HepG2 (cell line): ENCODE results near the gene PIM3. TPM values are rescaled to one million over a fixed set of nuclear protein-coding genes. Genes with fewer than 3 reads are reported as not detected.

Experiments
- CCDC6 ChIP-seq: sonication (generic); formaldehyde crosslinking; IDR thresholded peaks from 2 replicates; pipeline ENCODE4 v1.8.1; 2022; ENCODE audit warnings: mild to moderate bottlenecking, missing genetic modification reagents, moderate library complexity
- CHD2 ChIP-seq: IDR thresholded peaks from 2 replicates; pipeline ENCODE4 v1.6.1; 2011; ENCODE audit warnings: low read depth, low read length, improper control_type of control experiment
- FOSL2 ChIP-seq: sonication (generic); formaldehyde crosslinking; IDR thresholded peaks from 2 replicates; pipeline ENCODE4 v1.4.0; 2020; ENCODE audit warnings: missing genetic modification reagents
- HCFC1 ChIP-seq: fragments of 150-350 bp; IDR thresholded peaks from 2 replicates; pipeline ENCODE4 v1.6.1; 2014; ENCODE audit warnings: low read depth, low read length
- MAFK ChIP-seq, 2 experiments: IDR thresholded peaks in 1 of 2; conservative IDR thresholded peaks in 1 of 2; 2 replicates each; pipeline ENCODE4 v1.6.1; 2011; ENCODE audit warnings: improper control_type of control experiment in 2 of 2, low read length in 2 of 2
- NR3C1 ChIP-seq: sonication (generic); formaldehyde crosslinking; IDR thresholded peaks from 2 replicates; pipeline ENCODE4 v1.4.0; 2020; ENCODE audit warnings: missing genetic modification reagents
- NRL ChIP-seq: sonication (generic); formaldehyde crosslinking; IDR thresholded peaks from 2 replicates; pipeline ENCODE4 v1.5.0; 2020; ENCODE audit warnings: missing genetic modification reagents, mild to moderate bottlenecking, moderate library complexity, borderline replicate concordance
- SKI ChIP-seq: fragments of 450-650 bp; IDR thresholded peaks from one replicate; pipeline ENCODE4 v1.6.1; 2018; ENCODE audit warnings: mild to moderate bottlenecking; ENCODE audit not compliant: partially characterized antibody
- SP4 ChIP-seq: sonication (generic); formaldehyde crosslinking; IDR thresholded peaks from 2 replicates; pipeline ENCODE4 v1.8.1; 2023; ENCODE audit warnings: mild to moderate bottlenecking, missing genetic modification reagents
- TEAD3 ChIP-seq: optimal IDR thresholded peaks from 2 replicates; pipeline ENCODE3; 2016; ENCODE audit warnings: borderline replicate concordance
- TOE1 ChIP-seq: sonication (generic); formaldehyde crosslinking; IDR thresholded peaks from 2 replicates; pipeline ENCODE4 v1.4.0; 2020; ENCODE audit warnings: mild to moderate bottlenecking, missing genetic modification reagents
- ZNF383 ChIP-seq: sonication (generic); formaldehyde crosslinking; IDR thresholded peaks from 2 replicates; pipeline ENCODE4 v1.4.0; 2020; ENCODE audit warnings: missing genetic modification reagents, mild to moderate bottlenecking, borderline replicate concordance
- ZNF674 ChIP-seq: sonication (generic); formaldehyde crosslinking; IDR thresholded peaks from 2 replicates; pipeline ENCODE4 v1.5.0; 2020; ENCODE audit warnings: low read depth, mild to moderate bottlenecking, missing genetic modification reagents
- polyA plus RNA-seq, 8 experiments: library from polyadenylated mRNA; depleted of rRNA in 3 of 8; stranded (reverse) in 7 of 8; unstranded in 1 of 8; fragments of >200 nt; fragmentation: Illumina TruSeq in 4 of 8; extraction: Trizol in 4 of 8; gene quantifications; 2 replicates each; pipeline versions ENCODE4 v1.2.1 to v1.2.3, GENCODE V29; 2011 to 2016; ENCODE audit warnings: low read depth in 4 of 8, missing spikeins in 1 of 8, mixed read lengths in 1 of 8; ENCODE audit not compliant: insufficient read depth in 1 of 8
- total RNA-seq, 5 experiments: library from RNA; depleted of rRNA; stranded (reverse); fragments of >200 nt; fragmentation: Illumina TruSeq; extraction: Trizol; gene quantifications; 2 replicates each; pipeline ENCODE4 v1.2.3, GENCODE V29; 2016; ENCODE audit warnings: low read depth in 1 of 5
- TF ChIP-seq, protein P1 (sequence below): IDR thresholded peaks from 2 replicates; pipeline ENCODE4 v1.6.1; 2016; ENCODE audit warnings: low read depth, control low read depth
- TF ChIP-seq, protein P2 (sequence below): sonication (generic); formaldehyde crosslinking; IDR thresholded peaks from 2 replicates; pipeline ENCODE4 v1.4.0; 2020; ENCODE audit warnings: missing genetic modification reagents
- TF ChIP-seq, protein P3 (sequence below): sonication (generic); formaldehyde crosslinking; IDR thresholded peaks from 2 replicates; pipeline ENCODE4 v1.4.0; 2020; ENCODE audit warnings: mild to moderate bottlenecking, low read depth, missing genetic modification reagents
- TF ChIP-seq, protein P4 (sequence below): sonication (generic); formaldehyde crosslinking; IDR thresholded peaks from 2 replicates; pipeline ENCODE4 v1.5.1; 2020; ENCODE audit warnings: mild to moderate bottlenecking, missing genetic modification reagents
- TF ChIP-seq, protein P5 (sequence below): sonication (generic); formaldehyde crosslinking; IDR thresholded peaks from 2 replicates; pipeline ENCODE4 v1.5.1; 2020; ENCODE audit warnings: missing genetic modification reagents, mild to moderate bottlenecking, borderline replicate concordance

The PIM3 gene
- total and polyA plus RNA-seq, 2 of the 13 experiments (the other 11 are each of a cell fraction or from before 2014, with no cell fraction given), result 21.6 to 31.2 TPM

DNA sequence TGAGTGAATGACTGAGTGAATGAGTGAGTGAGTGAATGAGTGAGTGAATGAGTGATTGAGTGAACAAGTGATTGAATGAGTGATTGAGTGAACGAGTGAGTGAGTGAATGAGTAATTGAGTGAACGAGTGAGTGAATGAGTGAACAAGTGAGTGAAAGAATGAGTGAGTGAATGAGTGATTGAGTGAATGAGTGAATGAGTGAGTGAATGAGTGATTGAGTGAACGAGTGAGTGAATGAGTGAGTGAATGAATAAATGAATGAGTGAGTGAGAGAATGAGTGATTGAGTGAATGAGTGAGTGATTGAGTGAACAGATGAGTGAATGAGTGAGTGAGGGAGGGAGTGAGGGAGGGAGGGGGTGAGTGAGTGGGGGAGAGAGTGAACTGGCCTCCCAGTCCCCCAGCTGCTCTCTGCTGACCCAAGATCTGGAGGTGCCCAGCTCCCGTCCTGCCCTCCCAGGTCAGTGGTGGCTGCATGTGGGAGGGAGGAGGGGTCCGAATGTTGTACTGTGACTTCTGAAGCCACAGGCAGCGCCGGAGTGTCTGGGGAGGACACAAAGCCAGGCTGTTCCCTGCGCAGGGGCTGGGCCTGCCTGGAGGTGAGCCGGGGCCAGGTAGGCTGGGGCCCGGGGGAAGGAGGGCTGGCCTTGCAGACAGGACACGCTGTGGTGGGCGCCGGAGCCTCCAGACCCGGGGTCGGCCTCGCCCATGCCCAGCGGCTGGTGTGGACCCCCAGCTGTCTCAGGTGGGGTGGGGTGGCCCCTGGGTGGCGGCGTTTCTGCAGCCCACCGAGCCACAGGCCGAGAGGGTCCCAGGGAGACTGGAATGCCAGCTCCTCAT, 17.8 kb upstream of the PIM3 start (continued):
- TF ChIP-seq, protein P1, sequence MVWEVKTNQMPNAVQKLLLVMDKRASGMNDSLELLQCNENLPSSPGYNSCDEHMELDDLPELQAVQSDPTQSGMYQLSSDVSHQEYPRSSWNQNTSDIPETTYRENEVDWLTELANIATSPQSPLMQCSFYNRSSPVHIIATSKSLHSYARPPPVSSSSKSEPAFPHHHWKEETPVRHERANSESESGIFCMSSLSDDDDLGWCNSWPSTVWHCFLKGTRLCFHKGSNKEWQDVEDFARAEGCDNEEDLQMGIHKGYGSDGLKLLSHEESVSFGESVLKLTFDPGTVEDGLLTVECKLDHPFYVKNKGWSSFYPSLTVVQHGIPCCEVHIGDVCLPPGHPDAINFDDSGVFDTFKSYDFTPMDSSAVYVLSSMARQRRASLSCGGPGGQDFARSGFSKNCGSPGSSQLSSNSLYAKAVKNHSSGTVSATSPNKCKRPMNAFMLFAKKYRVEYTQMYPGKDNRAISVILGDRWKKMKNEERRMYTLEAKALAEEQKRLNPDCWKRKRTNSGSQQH (CRISPR knock-in tag), result no peak
- TF ChIP-seq ZNF674 (CRISPR knock-in tag), result no peak
- TF ChIP-seq TEAD3 (CRISPR knock-in tag), result peak; percentile 53
- TF ChIP-seq SP4, result no peak
- TF ChIP-seq FOSL2 (CRISPR knock-in tag), result peak; percentile 52; the same call in 1 of the 2 replicates
- TF ChIP-seq NR3C1, result no peak
- TF ChIP-seq, protein P2, sequence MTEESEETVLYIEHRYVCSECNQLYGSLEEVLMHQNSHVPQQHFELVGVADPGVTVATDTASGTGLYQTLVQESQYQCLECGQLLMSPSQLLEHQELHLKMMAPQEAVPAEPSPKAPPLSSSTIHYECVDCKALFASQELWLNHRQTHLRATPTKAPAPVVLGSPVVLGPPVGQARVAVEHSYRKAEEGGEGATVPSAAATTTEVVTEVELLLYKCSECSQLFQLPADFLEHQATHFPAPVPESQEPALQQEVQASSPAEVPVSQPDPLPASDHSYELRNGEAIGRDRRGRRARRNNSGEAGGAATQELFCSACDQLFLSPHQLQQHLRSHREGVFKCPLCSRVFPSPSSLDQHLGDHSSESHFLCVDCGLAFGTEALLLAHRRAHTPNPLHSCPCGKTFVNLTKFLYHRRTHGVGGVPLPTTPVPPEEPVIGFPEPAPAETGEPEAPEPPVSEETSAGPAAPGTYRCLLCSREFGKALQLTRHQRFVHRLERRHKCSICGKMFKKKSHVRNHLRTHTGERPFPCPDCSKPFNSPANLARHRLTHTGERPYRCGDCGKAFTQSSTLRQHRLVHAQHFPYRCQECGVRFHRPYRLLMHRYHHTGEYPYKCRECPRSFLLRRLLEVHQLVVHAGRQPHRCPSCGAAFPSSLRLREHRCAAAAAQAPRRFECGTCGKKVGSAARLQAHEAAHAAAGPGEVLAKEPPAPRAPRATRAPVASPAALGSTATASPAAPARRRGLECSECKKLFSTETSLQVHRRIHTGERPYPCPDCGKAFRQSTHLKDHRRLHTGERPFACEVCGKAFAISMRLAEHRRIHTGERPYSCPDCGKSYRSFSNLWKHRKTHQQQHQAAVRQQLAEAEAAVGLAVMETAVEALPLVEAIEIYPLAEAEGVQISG, result peak; percentile 46; the same call in 1 of the 2 replicates
- no peak for TF ChIP-seq CCDC6 (CRISPR knock-in tag)
- TF ChIP-seq, protein P3, sequence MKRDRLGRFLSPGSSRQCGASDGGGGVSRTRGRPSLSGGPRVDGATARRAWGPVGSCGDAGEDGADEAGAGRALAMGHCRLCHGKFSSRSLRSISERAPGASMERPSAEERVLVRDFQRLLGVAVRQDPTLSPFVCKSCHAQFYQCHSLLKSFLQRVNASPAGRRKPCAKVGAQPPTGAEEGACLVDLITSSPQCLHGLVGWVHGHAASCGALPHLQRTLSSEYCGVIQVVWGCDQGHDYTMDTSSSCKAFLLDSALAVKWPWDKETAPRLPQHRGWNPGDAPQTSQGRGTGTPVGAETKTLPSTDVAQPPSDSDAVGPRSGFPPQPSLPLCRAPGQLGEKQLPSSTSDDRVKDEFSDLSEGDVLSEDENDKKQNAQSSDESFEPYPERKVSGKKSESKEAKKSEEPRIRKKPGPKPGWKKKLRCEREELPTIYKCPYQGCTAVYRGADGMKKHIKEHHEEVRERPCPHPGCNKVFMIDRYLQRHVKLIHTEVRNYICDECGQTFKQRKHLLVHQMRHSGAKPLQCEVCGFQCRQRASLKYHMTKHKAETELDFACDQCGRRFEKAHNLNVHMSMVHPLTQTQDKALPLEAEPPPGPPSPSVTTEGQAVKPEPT (CRISPR knock-in tag), result peak; percentile 57; the same call in 1 of the 2 replicates
- peak; percentile 37; the same call in 1 of the 2 replicates for TF ChIP-seq NRL (CRISPR knock-in tag)
- TF ChIP-seq, protein P4, sequence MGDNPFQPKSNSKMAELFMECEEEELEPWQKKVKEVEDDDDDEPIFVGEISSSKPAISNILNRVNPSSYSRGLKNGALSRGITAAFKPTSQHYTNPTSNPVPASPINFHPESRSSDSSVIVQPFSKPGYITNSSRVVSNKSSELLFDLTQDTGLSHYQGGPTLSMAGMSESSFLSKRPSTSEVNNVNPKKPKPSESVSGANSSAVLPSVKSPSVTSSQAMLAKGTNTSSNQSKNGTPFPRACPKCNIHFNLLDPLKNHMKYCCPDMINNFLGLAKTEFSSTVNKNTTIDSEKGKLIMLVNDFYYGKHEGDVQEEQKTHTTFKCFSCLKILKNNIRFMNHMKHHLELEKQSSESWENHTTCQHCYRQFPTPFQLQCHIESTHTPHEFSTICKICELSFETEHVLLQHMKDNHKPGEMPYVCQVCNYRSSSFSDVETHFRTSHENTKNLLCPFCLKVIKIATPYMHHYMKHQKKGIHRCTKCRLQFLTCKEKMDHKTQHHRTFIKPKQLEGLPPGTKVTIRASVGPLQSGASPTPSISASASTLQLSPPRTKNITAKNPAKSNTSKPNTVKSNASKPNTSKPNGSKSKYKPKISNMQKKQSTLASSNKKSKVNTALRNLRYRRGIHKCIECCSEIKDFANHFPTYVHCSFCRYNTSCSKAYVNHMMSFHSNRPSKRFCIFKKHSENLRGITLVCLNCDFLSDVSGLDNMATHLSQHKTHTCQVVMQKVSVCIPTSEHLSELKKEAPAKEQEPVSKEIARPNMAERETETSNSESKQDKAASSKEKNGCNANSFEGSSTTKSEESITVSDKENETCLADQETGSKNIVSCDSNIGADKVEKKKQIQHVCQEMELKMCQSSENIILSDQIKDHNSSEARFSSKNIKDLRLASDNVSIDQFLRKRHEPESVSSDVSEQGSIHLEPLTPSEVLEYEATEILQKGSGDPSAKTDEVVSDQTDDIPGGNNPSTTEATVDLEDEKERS (CRISPR knock-in tag), result peak; percentile 74; the same call in 1 of the 2 replicates
- TF ChIP-seq TOE1 (CRISPR knock-in tag), result no peak
- no peak for TF ChIP-seq CHD2
- TF ChIP-seq ZNF383 (CRISPR knock-in tag), result no peak
- no peak for TF ChIP-seq HCFC1
- TF ChIP-seq, protein P5, sequence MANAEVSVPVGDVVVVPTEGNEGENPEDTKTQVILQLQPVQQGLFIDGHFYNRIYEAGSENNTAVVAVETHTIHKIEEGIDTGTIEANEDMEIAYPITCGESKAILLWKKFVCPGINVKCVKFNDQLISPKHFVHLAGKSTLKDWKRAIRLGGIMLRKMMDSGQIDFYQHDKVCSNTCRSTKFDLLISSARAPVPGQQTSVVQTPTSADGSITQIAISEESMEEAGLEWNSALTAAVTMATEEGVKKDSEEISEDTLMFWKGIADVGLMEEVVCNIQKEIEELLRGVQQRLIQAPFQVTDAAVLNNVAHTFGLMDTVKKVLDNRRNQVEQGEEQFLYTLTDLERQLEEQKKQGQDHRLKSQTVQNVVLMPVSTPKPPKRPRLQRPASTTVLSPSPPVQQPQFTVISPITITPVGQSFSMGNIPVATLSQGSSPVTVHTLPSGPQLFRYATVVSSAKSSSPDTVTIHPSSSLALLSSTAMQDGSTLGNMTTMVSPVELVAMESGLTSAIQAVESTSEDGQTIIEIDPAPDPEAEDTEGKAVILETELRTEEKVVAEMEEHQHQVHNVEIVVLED (CRISPR knock-in tag), result no peak
- TF ChIP-seq MAFK (conservative IDR thresholded peaks at IDR 0.05 in 1 of 2, IDR thresholded peaks at IDR 0.05 in 1 of 2; ENCODE audit: low read length in 2 of 2), result no peak
- TF ChIP-seq SKI, result no peak
